Stomach (tissue), 9 donors: Measurements from ENCODE around the gene TES. TPM values are rescaled to one million over a fixed set of nuclear protein-coding genes. Genes with fewer than 3 reads are reported as not detected.

ENCODE experiments used
- DNase-seq, 2 donors: peaks; one replicate each; pipeline versions ENCODE4 v3.0.0 to v3.0.0-alpha.2; 2013 to 2019
- H3K27ac ChIP-seq, 5 donors: fragments of 200-600 bp in 4 of 5; sonication (generic) in 4 of 5; one replicate each; pipeline ENCODE4 v1.5.1; 2013 to 2019; ENCODE audit warnings: mild to moderate bottlenecking in 1 of 5, moderate library complexity in 1 of 5
- H3K27me3 ChIP-seq, 3 donors: fragments of 200-600 bp; sonication (generic); one replicate each; pipeline ENCODE4 v1.5.1; 2017 to 2019; ENCODE audit warnings: mixed run types in 1 of 3
- H3K36me3 ChIP-seq, 4 donors: fragments of 200-600 bp; sonication (generic); 1 replicate in 3 of 4; 2 replicates in 1 of 4; pipeline ENCODE4 v1.5.1; 2016 to 2019
- H3K4me1 ChIP-seq, 4 donors: fragments of 200-600 bp; sonication (generic); one replicate each; pipeline ENCODE4 v1.5.1; 2016 to 2019
- H3K4me3 ChIP-seq, 4 donors: fragments of 200-600 bp; sonication (generic) in 3 of 4; one replicate each; pipeline ENCODE4 v1.5.1; 2016 to 2019; ENCODE audit warnings: mild to moderate bottlenecking in 1 of 4
- H3K9me3 ChIP-seq, 4 donors: fragments of 200-600 bp; sonication (generic); one replicate each; pipeline ENCODE4 v1.5.1; 2016 to 2019
- EP300 ChIP-seq: sonication (generic); formaldehyde crosslinking; IDR thresholded peaks from one replicate; pipeline ENCODE4 v1.6.1; 2017; ENCODE audit warnings: antibody characterized with exemption
- POLR2A ChIP-seq, 4 donors: fragments of 450-650 bp; IDR thresholded peaks; one replicate each; pipeline ENCODE4 v1.6.1; 2016; ENCODE audit warnings: antibody characterized with exemption in 4 of 4, control low read depth in 2 of 4, mild to moderate bottlenecking in 1 of 4, moderate library complexity in 1 of 4
- POLR2AphosphoS5 ChIP-seq, 3 donors: sonication (generic); formaldehyde crosslinking; IDR thresholded peaks; one replicate each; pipeline ENCODE4 v1.6.1; 2016; ENCODE audit warnings: antibody characterized with exemption in 3 of 3
- WGBS, 5 donors: extraction: QIAGEN DNeasy Blood & Tissue Kit in 3 of 5; methylation state at CpG; one replicate each; pipeline versions ENCODE4 v1.1.5 to v1.1.7; 2013 to 2018; 5-methylcytosine and 5-hydroxymethylcytosine counted together
- intact Hi-C: fragments of 100-400 bp; cut with DNase I; formaldehyde crosslinking; loops from one replicate; pipeline ENCODE4 v1.15.1; 2023; ENCODE audit warnings: low total_unique reads
- polyA plus RNA-seq, 3 donors: library from polyadenylated mRNA; stranded (reverse); fragments of 200-250 nt; gene quantifications; one replicate each; pipeline ENCODE4 v1.2.3, GENCODE V29; 2013
- total RNA-seq, 5 donors: library from RNA; depleted of rRNA; stranded (reverse); fragments of >200 nt; gene quantifications; one replicate each; pipeline versions ENCODE4 v1.1.0 to v1.2.3, GENCODE V29; 2014 to 2016
- TF ChIP-seq, protein P1 (sequence below), 7 experiments: fragments of 450-650 bp in 4 of 7; fragments of 200-600 bp in 3 of 7; sonication (generic) in 3 of 7; IDR thresholded peaks; one replicate each; pipeline ENCODE4 v1.5.1; 2016 to 2019; ENCODE audit warnings: antibody characterized with exemption in 7 of 7, control low read depth in 2 of 7, mild to moderate bottlenecking in 1 of 7
- donor health status: healthy with polysubstance abuse.
- donor health status: Bipolar disorder and iron deficiency.
- donor health status: healthy.

TES gene
- total and polyA plus RNA-seq, 8 donors, result 46.0 to 191 (median 119) TPM

GRCh38 chr7:116285252-116285651 is 74.9 kb downstream of the TES start:
- Histone ChIP-seq H3K4me3 (no peak overlapping the region), H3K27me3 (no peaks in the 10 kb centered on the region), H3K9me3 (no peaks in the 10 kb centered on the region), H3K4me1 (no peaks in the 10 kb centered on the region), H3K36me3 (no peaks in the 10 kb centered on the region), H3K27ac (no peak overlapping the region)
- WGBS, 5 donors, result 78 to 100% (median 95%) methylated on average over 1 of the region's 1 CpG
- intact Hi-C loops, result no loop called here
- DNase-seq, result no peak
- TF ChIP-seq EP300 (no peak), POLR2A (IDR thresholded peaks at IDR 0.05) (no peak), POLR2AphosphoS5 (IDR thresholded peaks at IDR 0.05) (no peak)
- TF ChIP-seq, protein P1, sequence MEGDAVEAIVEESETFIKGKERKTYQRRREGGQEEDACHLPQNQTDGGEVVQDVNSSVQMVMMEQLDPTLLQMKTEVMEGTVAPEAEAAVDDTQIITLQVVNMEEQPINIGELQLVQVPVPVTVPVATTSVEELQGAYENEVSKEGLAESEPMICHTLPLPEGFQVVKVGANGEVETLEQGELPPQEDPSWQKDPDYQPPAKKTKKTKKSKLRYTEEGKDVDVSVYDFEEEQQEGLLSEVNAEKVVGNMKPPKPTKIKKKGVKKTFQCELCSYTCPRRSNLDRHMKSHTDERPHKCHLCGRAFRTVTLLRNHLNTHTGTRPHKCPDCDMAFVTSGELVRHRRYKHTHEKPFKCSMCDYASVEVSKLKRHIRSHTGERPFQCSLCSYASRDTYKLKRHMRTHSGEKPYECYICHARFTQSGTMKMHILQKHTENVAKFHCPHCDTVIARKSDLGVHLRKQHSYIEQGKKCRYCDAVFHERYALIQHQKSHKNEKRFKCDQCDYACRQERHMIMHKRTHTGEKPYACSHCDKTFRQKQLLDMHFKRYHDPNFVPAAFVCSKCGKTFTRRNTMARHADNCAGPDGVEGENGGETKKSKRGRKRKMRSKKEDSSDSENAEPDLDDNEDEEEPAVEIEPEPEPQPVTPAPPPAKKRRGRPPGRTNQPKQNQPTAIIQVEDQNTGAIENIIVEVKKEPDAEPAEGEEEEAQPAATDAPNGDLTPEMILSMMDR (IDR thresholded peaks at IDR 0.05), result no peak

DNA sequence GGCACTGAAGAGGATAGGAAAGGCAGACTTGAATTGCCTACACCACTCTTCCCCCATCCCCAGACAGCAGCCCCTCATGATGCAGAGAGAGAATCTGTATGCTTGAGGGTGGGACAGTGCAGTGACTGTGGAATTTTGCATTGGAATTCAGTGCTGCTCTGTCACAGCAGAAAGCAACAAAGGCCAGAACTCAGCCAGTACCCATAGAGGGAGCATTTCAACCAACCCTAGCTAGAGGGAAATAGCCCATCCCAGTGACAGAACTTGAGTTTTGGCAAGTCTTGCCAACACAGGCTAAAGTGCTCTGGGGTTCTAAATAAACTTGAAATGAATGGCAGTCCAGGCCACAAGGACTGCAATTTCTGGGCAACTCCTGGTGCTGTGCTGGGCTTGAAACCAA is 80.4 kb downstream of the TES start:
- Histone ChIP-seq H3K4me1 (no peaks in the 10 kb centered on the region), H3K27me3 (no peaks in the 10 kb centered on the region), H3K9me3 (no peaks in the 10 kb centered on the region), H3K36me3 (no peaks in the 10 kb centered on the region), H3K27ac (no peak overlapping the region), H3K4me3 (no peak overlapping the region)
- DNase-seq, result no peak
- intact Hi-C loops, result no loop called here
- TF ChIP-seq, protein P1 (IDR thresholded peaks at IDR 0.05), result no peak
- TF ChIP-seq POLR2AphosphoS5 (IDR thresholded peaks at IDR 0.05) (no peak), EP300 (no peak), POLR2A (IDR thresholded peaks at IDR 0.05) (no peak)

DNA sequence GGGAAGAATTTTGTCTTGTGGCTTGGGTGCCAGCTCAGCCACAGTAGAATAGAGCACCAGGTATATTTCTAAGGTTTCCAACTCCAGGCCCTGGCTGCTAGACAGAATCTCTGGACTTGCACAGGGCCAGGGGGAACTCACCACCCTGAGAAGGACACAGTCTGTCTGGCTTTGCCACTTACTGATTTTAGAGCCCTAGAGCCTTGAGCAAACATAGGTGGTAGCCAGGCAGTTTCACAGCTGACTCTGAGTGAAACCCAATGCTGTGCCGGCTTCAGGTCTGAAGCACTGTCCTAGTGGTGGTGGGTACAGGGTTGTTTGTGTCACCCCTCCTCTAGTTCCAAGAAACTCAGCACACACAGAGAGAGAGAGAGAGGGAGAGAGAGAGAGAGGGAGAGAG is 81.6 kb downstream of the TES start:
- no peak for DNase-seq
- no peaks in the 10 kb centered on the region for H3K4me1 ChIP-seq
- H3K27ac ChIP-seq, result no peak overlapping the region
- H3K36me3 ChIP-seq, result no peaks in the 10 kb centered on the region
- no peak for TF ChIP-seq POLR2A (IDR thresholded peaks at IDR 0.05)
- TF ChIP-seq, protein P1 (IDR thresholded peaks at IDR 0.05), result no peak
- no peak for TF ChIP-seq EP300
- TF ChIP-seq POLR2AphosphoS5 (IDR thresholded peaks at IDR 0.05), result no peak
- WGBS, 5 donors, result 92 to 100% (median 95%) methylated on average over 1 of the region's 1 CpG
- H3K9me3 ChIP-seq, result no peaks in the 10 kb centered on the region
- intact Hi-C loops, result no loop called here
- no peaks in the 10 kb centered on the region for H3K27me3 ChIP-seq
- no peak overlapping the region for H3K4me3 ChIP-seq

- Histone ChIP-seq H3K36me3 (no peaks in the 10 kb centered on the region), H3K27ac (no peak overlapping the region), H3K27me3 (no peaks in the 10 kb centered on the region), H3K4me3 (no peak overlapping the region), H3K4me1 (no peaks in the 10 kb centered on the region), H3K9me3 (no peaks in the 10 kb centered on the region)
- WGBS, 5 donors, result 89 to 95% (median 93%) methylated on average over 1 of the region's 1 CpG
- intact Hi-C loops, result no loop called here
- TF ChIP-seq POLR2A (IDR thresholded peaks at IDR 0.05) (no peak), EP300 (no peak), POLR2AphosphoS5 (IDR thresholded peaks at IDR 0.05) (no peak)
- TF ChIP-seq, protein P1 (IDR thresholded peaks at IDR 0.05), result no peak
- DNase-seq, result no peak
These were observed 82.0 kb downstream of the TES start for GRCh38 chr7:116292381-116292780.
